ENCODE data around the gene STK32B.

Gene STK32B

DNA sequence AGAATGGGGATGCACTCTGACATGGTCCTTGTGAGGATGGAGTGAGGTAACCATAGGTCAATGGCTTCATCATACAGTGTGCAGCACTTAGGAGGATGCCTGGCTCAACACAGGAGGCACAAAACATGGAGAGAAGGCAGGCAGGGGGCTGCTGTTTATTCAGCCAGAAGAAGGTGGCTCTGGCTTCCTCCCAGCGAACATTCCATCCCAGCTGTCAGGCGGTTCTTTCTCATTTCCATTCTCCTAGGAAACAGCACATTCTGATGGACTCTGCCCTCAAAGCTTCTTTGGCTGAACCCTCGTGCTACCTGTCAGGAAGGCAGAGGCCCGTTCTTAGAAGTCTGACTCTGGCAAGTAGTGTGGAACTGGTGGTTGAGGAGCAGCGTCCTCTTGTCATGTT is 18.6 kb downstream of the STK32B start:
- no peak for ATAC-seq (ENCODE audit: low read depth)
- Histone ChIP-seq H3K4me3 (ENCODE audit: severe bottlenecking) (no peak overlapping the region), H3K4me1 (ENCODE audit: insufficient read depth, poor library complexity, severe bottlenecking) (no peaks in the 10 kb centered on the region), H3K27me3 (ENCODE audit: insufficient read depth, poor library complexity, severe bottlenecking) (peaks cover 11% of the 10 kb centered on the region), H3K9me3 (ENCODE audit: severe bottlenecking) (no peaks in the 10 kb centered on the region), H3K27ac (ENCODE audit: poor library complexity, severe bottlenecking) (no peak overlapping the region), H3K36me3 (ENCODE audit: low read depth) (no peaks in the 10 kb centered on the region)
- TF ChIP-seq CTCF (IDR thresholded peaks at IDR 0.05; ENCODE audit: poor library complexity, severe bottlenecking), result no peak
- no peak for DNase-seq (ENCODE audit: low spot score)

- ATAC-seq (ENCODE audit: low read depth) (no peak), DNase-seq (ENCODE audit: low spot score) (no peak)
- no peak for TF ChIP-seq CTCF (IDR thresholded peaks at IDR 0.05; ENCODE audit: poor library complexity, severe bottlenecking)
- no peak overlapping the region for H3K27ac ChIP-seq (ENCODE audit: poor library complexity, severe bottlenecking)
- no peaks in the 10 kb centered on the region for H3K4me1 ChIP-seq (ENCODE audit: insufficient read depth, poor library complexity, severe bottlenecking)
- H3K9me3 ChIP-seq (ENCODE audit: severe bottlenecking), result no peaks in the 10 kb centered on the region
- peaks cover 14% of the 10 kb centered on the region for H3K27me3 ChIP-seq (ENCODE audit: insufficient read depth, poor library complexity, severe bottlenecking)
- no peak overlapping the region for H3K4me3 ChIP-seq (ENCODE audit: severe bottlenecking)
- H3K36me3 ChIP-seq (ENCODE audit: low read depth), result no peaks in the 10 kb centered on the region
These were observed 21.7 kb downstream of the STK32B start for GRCh38 chr4:5072948-5073347.

DNA sequence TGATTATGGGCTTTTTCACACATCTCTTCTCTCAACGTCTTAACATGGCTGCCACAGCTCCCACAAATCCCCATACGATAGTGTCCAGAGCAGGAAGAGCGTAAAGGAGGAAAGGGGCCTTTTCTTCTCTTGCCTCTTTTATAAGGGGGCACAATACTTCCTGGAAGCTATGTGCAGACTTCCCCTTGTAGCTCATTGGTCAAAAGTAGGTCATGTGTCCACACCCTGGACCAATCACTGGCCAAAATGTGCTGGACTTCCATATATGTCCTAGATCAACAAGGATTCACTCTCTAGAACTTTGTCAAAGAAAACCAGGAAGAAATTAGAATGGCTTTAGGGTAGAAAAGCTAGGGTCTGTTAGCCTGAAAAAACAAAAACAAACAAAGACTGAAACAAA is 26.7 kb downstream of the STK32B start:
- ATAC-seq (ENCODE audit: low read depth) (no peak), DNase-seq (ENCODE audit: low spot score) (no peak)
- TF ChIP-seq CTCF (IDR thresholded peaks at IDR 0.05; ENCODE audit: poor library complexity, severe bottlenecking), result no peak
- H3K4me3 ChIP-seq (ENCODE audit: severe bottlenecking), result no peak overlapping the region
- peaks cover 3% of the 10 kb centered on the region for H3K27me3 ChIP-seq (ENCODE audit: insufficient read depth, poor library complexity, severe bottlenecking)
- no peak overlapping the region for H3K27ac ChIP-seq (ENCODE audit: poor library complexity, severe bottlenecking)
- no peaks in the 10 kb centered on the region for H3K36me3 ChIP-seq (ENCODE audit: low read depth)
- H3K4me1 ChIP-seq (ENCODE audit: insufficient read depth, poor library complexity, severe bottlenecking), result no peaks in the 10 kb centered on the region
- H3K9me3 ChIP-seq (ENCODE audit: severe bottlenecking), result no peaks in the 10 kb centered on the region

DNA sequence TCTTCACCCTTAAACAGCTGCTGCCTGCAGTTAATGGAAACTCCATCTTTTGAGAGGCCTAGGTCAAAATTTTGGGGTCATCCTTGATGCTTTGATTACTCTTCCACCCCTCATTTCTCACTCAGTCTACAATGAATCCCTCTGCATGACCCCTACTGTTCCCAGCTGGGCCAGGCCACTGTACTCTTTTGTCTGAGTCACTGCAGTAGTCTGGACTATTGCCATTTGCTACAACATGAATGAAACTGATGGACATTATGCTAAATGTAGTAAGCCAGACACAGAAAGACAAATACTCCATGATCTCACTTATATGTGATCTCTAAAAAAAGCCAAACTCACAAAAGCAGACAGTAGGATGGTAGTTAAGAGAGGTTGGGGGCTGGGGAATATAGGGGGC is 28.3 kb downstream of the STK32B start:
- no peak overlapping the region for H3K27ac ChIP-seq (ENCODE audit: poor library complexity, severe bottlenecking)
- no peaks in the 10 kb centered on the region for H3K36me3 ChIP-seq (ENCODE audit: low read depth)
- no peaks in the 10 kb centered on the region for H3K9me3 ChIP-seq (ENCODE audit: severe bottlenecking)
- H3K4me3 ChIP-seq (ENCODE audit: severe bottlenecking), result no peak overlapping the region
- no peak for TF ChIP-seq CTCF (IDR thresholded peaks at IDR 0.05; ENCODE audit: poor library complexity, severe bottlenecking)
- DNase-seq (ENCODE audit: low spot score) (no peak), ATAC-seq (ENCODE audit: low read depth) (no peak)
- H3K4me1 ChIP-seq (ENCODE audit: insufficient read depth, poor library complexity, severe bottlenecking), result no peaks in the 10 kb centered on the region
- peaks cover 3% of the 10 kb centered on the region for H3K27me3 ChIP-seq (ENCODE audit: insufficient read depth, poor library complexity, severe bottlenecking)

DNA sequence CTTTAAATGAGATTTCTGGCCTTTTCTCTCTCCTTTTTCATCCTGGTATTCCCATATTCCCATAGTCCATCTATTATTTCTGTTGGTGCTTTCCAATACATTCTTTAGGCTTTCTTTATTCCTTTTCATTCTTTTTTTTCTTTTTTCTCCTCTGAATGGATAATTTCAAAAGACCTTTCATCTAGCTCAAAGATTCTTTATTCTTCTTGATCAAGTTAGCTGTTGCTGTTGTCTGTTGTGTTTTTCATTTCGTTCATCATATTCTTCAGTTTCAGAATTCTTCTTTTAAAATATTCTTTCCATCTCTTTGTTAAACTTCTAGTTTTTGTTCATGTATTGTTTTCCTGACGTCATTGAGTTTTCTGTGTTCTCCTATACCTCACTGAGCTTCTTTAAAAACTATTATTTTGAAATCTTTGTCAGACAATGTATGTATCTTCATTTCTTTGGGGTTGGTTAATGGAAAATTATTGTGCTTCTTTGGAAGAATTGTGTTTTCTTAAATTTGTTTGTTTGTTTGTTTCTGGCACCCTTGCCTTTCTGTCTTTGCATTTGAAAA is 30.2 kb downstream of the STK32B start:
- peaks cover 2% of the 10 kb centered on the region for H3K27me3 ChIP-seq (ENCODE audit: insufficient read depth, poor library complexity, severe bottlenecking)
- DNase-seq (ENCODE audit: low spot score) (no peak), ATAC-seq (ENCODE audit: low read depth) (no peak)
- H3K9me3 ChIP-seq (ENCODE audit: severe bottlenecking), result peaks cover 3% of the 10 kb centered on the region
- H3K36me3 ChIP-seq (ENCODE audit: low read depth), result no peaks in the 10 kb centered on the region
- no peaks in the 10 kb centered on the region for H3K4me1 ChIP-seq (ENCODE audit: insufficient read depth, poor library complexity, severe bottlenecking)
- no peak for TF ChIP-seq CTCF (IDR thresholded peaks at IDR 0.05; ENCODE audit: poor library complexity, severe bottlenecking)
- H3K4me3 ChIP-seq (ENCODE audit: severe bottlenecking), result no peak overlapping the region
- H3K27ac ChIP-seq (ENCODE audit: poor library complexity, severe bottlenecking), result no peak overlapping the region
